NCI-H748 (cell line): ENCODE data around the gene L3MBTL3.
"Not testable (repeated sequence)": the region's sequence is repeated elsewhere in the genome, so short reads cannot be mapped to it uniquely, and the experiment has no call there.

Experiments
- DNase-seq: peaks from one replicate; lab custom pipeline; 2025; ENCODE audit not compliant: unreplicated experiment; lab: John Stamatoyannopoulos, UW

Gene L3MBTL3

GRCh38 chr6:130070792-130071191, 52.4 kb downstream of the L3MBTL3 start:
- DNase-seq: peak; percentile 46

- no peak for DNase-seq
Measured at GRCh38 chr6:130075879-130076460, 57.6 kb downstream of the L3MBTL3 start.

GRCh38 chr6:130076512-130076911, 58.1 kb downstream of the L3MBTL3 start:
- DNase-seq: no peak

- no peak for DNase-seq
Measured at GRCh38 chr6:130090796-130091195, 72.4 kb downstream of the L3MBTL3 start.

- DNase-seq: no peak
Measured at GRCh38 chr6:130093546-130093945, 75.2 kb downstream of the L3MBTL3 start.

GRCh38 chr6:130098317-130098716, 79.9 kb downstream of the L3MBTL3 start:
- DNase-seq: peak; percentile 14

GRCh38 chr6:130099119-130099518, 80.7 kb downstream of the L3MBTL3 start:
- no peak for DNase-seq

- no peak for DNase-seq
Measured at GRCh38 chr6:130105996-130106704, 87.8 kb downstream of the L3MBTL3 start.

- no peak for DNase-seq
Measured at GRCh38 chr6:130107710-130108109, 89.3 kb downstream of the L3MBTL3 start.

GRCh38 chr6:130111031-130111430, 92.7 kb downstream of the L3MBTL3 start:
- DNase-seq: no peak

GRCh38 chr6:130113201-130113710, 94.9 kb downstream of the L3MBTL3 start:
- no peak for DNase-seq

- DNase-seq: no peak
Measured at GRCh38 chr6:130115036-130115435, 96.7 kb downstream of the L3MBTL3 start.

GRCh38 chr6:130116273-130116672, 97.9 kb downstream of the L3MBTL3 start:
- DNase-seq: no peak

- not testable (repeated sequence) for DNase-seq
Measured at GRCh38 chr6:130117187-130117701, 98.9 kb downstream of the L3MBTL3 start.

GRCh38 chr6:130118236-130118635, 99.9 kb downstream of the L3MBTL3 start:
- DNase-seq: no peak

GRCh38 chr6:130119211-130119610, 100.8 kb downstream of the L3MBTL3 start:
- no peak for DNase-seq

- no peak for DNase-seq
Measured at GRCh38 chr6:130120731-130121130, 102.3 kb downstream of the L3MBTL3 start.

GRCh38 chr6:130122243-130122642, 103.9 kb downstream of the L3MBTL3 start:
- no peak for DNase-seq

- no peak for DNase-seq
Measured at GRCh38 chr6:130127195-130127594, 108.8 kb downstream of the L3MBTL3 start.

- DNase-seq: no peak
Measured at GRCh38 chr6:130128326-130128725, 109.9 kb downstream of the L3MBTL3 start.

GRCh38 chr6:130129762-130130246, 111.4 kb downstream of the L3MBTL3 start:
- no peak for DNase-seq

GRCh38 chr6:130132286-130132701, 113.9 kb downstream of the L3MBTL3 start:
- DNase-seq: no peak
